Hematopoietic multipotent progenitor cell (in vitro differentiated cells): ENCODE data around the gene PVALEF. TPM values are rescaled to one million over a fixed set of nuclear protein-coding genes. Genes with fewer than 3 reads are reported as not detected.

Source experiments
- DNase-seq, 3 donors: peaks; one replicate each; pipeline ENCODE4 v3.0.0-alpha.2; 2011 to 2015; ENCODE audit warnings: low read depth in 2 of 3, low spot score in 2 of 3
- total RNA-seq: library from RNA; depleted of rRNA; stranded (reverse); fragments of >200 nt; gene quantifications from one replicate; pipeline ENCODE4 v1.2.3, GENCODE V29; 2012

Gene PVALEF
- total RNA-seq, 1 donor: not detected

- no peak for DNase-seq
Observed at GRCh38 chr17:81128338-81128737, 37.0 kb upstream of the PVALEF start.

GRCh38 chr17:81128774-81129173 is 36.5 kb upstream of the PVALEF start:
- DNase-seq: no peak

GRCh38 chr17:81129289-81129688 is 36.0 kb upstream of the PVALEF start:
- DNase-seq: no peak

- no peak for DNase-seq
Observed at GRCh38 chr17:81129711-81130367, 35.5 kb upstream of the PVALEF start.

GRCh38 chr17:81130385-81131361 is 34.6 kb upstream of the PVALEF start:
- DNase-seq: no peak

- no peak for DNase-seq
Observed at GRCh38 chr17:81131486-81132196, 33.7 kb upstream of the PVALEF start.

- no peak for DNase-seq
Observed at GRCh38 chr17:81132197-81132540, 33.1 kb upstream of the PVALEF start.

- no peak for DNase-seq
Observed at GRCh38 chr17:81132770-81133723, 32.3 kb upstream of the PVALEF start.

- DNase-seq: no peak
Observed at GRCh38 chr17:81134064-81134781, 31.1 kb upstream of the PVALEF start.

- no peak for DNase-seq
Observed at GRCh38 chr17:81135505-81136278, 29.6 kb upstream of the PVALEF start.

- no peak for DNase-seq
Observed at GRCh38 chr17:81136366-81136765, 28.9 kb upstream of the PVALEF start.

GRCh38 chr17:81137248-81137647 is 28.1 kb upstream of the PVALEF start:
- no peak for DNase-seq

- DNase-seq: no peak
Observed at GRCh38 chr17:81138083-81138482, 27.2 kb upstream of the PVALEF start.

- DNase-seq: no peak
Observed at GRCh38 chr17:81138500-81138899, 26.8 kb upstream of the PVALEF start.

GRCh38 chr17:81139428-81139827 is 25.9 kb upstream of the PVALEF start:
- DNase-seq: no peak

GRCh38 chr17:81140018-81140417 is 25.3 kb upstream of the PVALEF start:
- DNase-seq: no peak

GRCh38 chr17:81140695-81141094 is 24.6 kb upstream of the PVALEF start:
- DNase-seq: no peak

- peak in 2 of 3 donors; percentile 78 to 85 for DNase-seq
Observed at GRCh38 chr17:81142301-81143199, 22.8 kb upstream of the PVALEF start.
